Lower lobe of right lung (tissue), 2 donors: ENCODE data around the gene WDTC1. TPM values are rescaled to one million over a fixed set of nuclear protein-coding genes. Genes with fewer than 3 reads are reported as not detected.
A peak's percentile ranks its signal among the peaks of the same experiment; 100 is the strongest.
"Not testable (repeated sequence)": the region's sequence is repeated elsewhere in the genome, so short reads cannot be mapped to it uniquely, and the experiment has no call there.

Source experiments
- ATAC-seq, 2 donors: fragments of 200-7000 bp; cut with Tn5 transposase; one replicate each; pipeline ENCODE4 v1.9.1; 2020 to 2022; ENCODE audit warnings: mild to moderate bottlenecking in 2 of 2, moderate library complexity in 2 of 2
- DNase-seq: peaks from one replicate; pipeline ENCODE4 v3.0.0-alpha.2; 2020
- H3K27ac ChIP-seq: fragments of 200-600 bp; one replicate; pipeline ENCODE4 v1.8.0; 2022
- H3K27me3 ChIP-seq: fragments of 200-600 bp; one replicate; pipeline ENCODE4 v1.8.0; 2022; ENCODE audit warnings: low read depth
- H3K36me3 ChIP-seq: fragments of 200-600 bp; one replicate; pipeline ENCODE4 v1.8.0; 2022; ENCODE audit warnings: mild to moderate bottlenecking
- H3K4me1 ChIP-seq: fragments of 200-600 bp; one replicate; pipeline ENCODE4 v1.8.0; 2022
- H3K4me3 ChIP-seq: fragments of 200-600 bp; one replicate; pipeline ENCODE4 v1.8.0; 2022; ENCODE audit warnings: mild to moderate bottlenecking
- H3K9me3 ChIP-seq: fragments of 200-600 bp; one replicate; pipeline ENCODE4 v1.8.0; 2022
- CTCF ChIP-seq: fragments of 200-600 bp; IDR thresholded peaks from one replicate; pipeline ENCODE4 v1.8.0; 2022; ENCODE audit warnings: antibody characterized with exemption, mild to moderate bottlenecking
- intact Hi-C: fragments of 100-400 bp; cut with DNase I; formaldehyde crosslinking; loops from one replicate; pipeline ENCODE4 v1.11.0; 2022
- total RNA-seq: library from RNA; stranded (reverse); fragmentation: NEBNext Ultra II Directional; extraction: Animal tissue kit (Norgen Biotek cat#: 25700); gene quantifications from one replicate; pipeline ENCODE4 v1.2.1, GENCODE V29; 2021
- donor health status: DM: no; HTN: yes; CAD: no; lungs with severe emphysema.

WDTC1 gene
- total RNA-seq, 1 donor from 2014 or later, result 45.7 TPM

- no peak for ATAC-seq
- intact Hi-C loops, result no loop called here
Measured at GRCh38 chr1:27275696-27276095, 41.3 kb downstream of the WDTC1 start.

GRCh38 chr1:27284425-27285273 is 50.2 kb downstream of the WDTC1 start:
- TF ChIP-seq CTCF, result peak; percentile 88
- H3K9me3 ChIP-seq, result no peaks in the 10 kb centered on the region
- DNase-seq (peak; percentile 87), ATAC-seq (peak; percentile 94)
- H3K27ac ChIP-seq, result no peak overlapping the region
- intact Hi-C loops, result loop anchor here (10.0 kb wide), 1 partner anchor 180 kb away; no protein-coding TSS in a partner anchor
- peaks cover 4% of the 10 kb centered on the region for H3K4me1 ChIP-seq
- H3K27me3 ChIP-seq, result no peaks in the 10 kb centered on the region
- peaks cover 38% of the 10 kb centered on the region for H3K36me3 ChIP-seq
- H3K4me3 ChIP-seq, result no peak overlapping the region

More at GRCh38 chr1:27275696-27276095, 41.3 kb downstream of the WDTC1 start:
- no peaks in the 10 kb centered on the region for H3K9me3 ChIP-seq
- H3K27me3 ChIP-seq, result no peaks in the 10 kb centered on the region
- H3K4me3 ChIP-seq, result no peak overlapping the region
- H3K27ac ChIP-seq, result no peak overlapping the region
- no peak for DNase-seq
- no peaks in the 10 kb centered on the region for H3K36me3 ChIP-seq
- H3K4me1 ChIP-seq, result no peaks in the 10 kb centered on the region
- TF ChIP-seq CTCF, result no peak

- Histone ChIP-seq H3K4me1 (peaks cover 4% of the 10 kb centered on the region), H3K27ac (no peak overlapping the region), H3K36me3 (peaks cover 41% of the 10 kb centered on the region), H3K9me3 (no peaks in the 10 kb centered on the region), H3K4me3 (no peak overlapping the region), H3K27me3 (no peaks in the 10 kb centered on the region)
- DNase-seq, result no peak
- intact Hi-C loops, result loop anchor here (10.0 kb wide), 1 partner anchor 180 kb away; no protein-coding TSS in a partner anchor
- ATAC-seq, result no peak
- TF ChIP-seq CTCF, result no peak
Measured at GRCh38 chr1:27285274-27285660, 50.8 kb downstream of the WDTC1 start.

- intact Hi-C loops, result loop anchor here (10.0 kb wide), 1 partner anchor 181 kb away; no protein-coding TSS in a partner anchor
Measured at GRCh38 chr1:27285821-27286220, 51.4 kb downstream of the WDTC1 start.

GRCh38 chr1:27289125-27289524 is 54.7 kb downstream of the WDTC1 start:
- H3K4me3 ChIP-seq, DNase-seq, H3K9me3 ChIP-seq, H3K27ac ChIP-seq, H3K27me3 ChIP-seq, H3K4me1 ChIP-seq, ATAC-seq: not testable (repeated sequence)
- H3K36me3 ChIP-seq, result peaks cover 58% of the 10 kb centered on the region
- intact Hi-C loops, result loop anchor here (10.0 kb wide), 1 partner anchor 184 kb away; no protein-coding TSS in a partner anchor

More at GRCh38 chr1:27285821-27286220, 51.4 kb downstream of the WDTC1 start:
- not testable (repeated sequence) for H3K27me3 ChIP-seq, H3K9me3 ChIP-seq, H3K4me3 ChIP-seq, ATAC-seq, H3K27ac ChIP-seq, H3K4me1 ChIP-seq, DNase-seq
- H3K36me3 ChIP-seq, result peaks cover 47% of the 10 kb centered on the region

GRCh38 chr1:27290581-27290980 is 56.1 kb downstream of the WDTC1 start:
- Histone ChIP-seq H3K36me3 (peaks cover 67% of the 10 kb centered on the region), H3K4me3 (no peak overlapping the region), H3K4me1 (no peaks in the 10 kb centered on the region), H3K27ac (no peak overlapping the region), H3K27me3 (no peaks in the 10 kb centered on the region), H3K9me3 (no peaks in the 10 kb centered on the region)
- intact Hi-C loops, result no loop called here
- no peak for TF ChIP-seq CTCF
- DNase-seq (no peak), ATAC-seq (no peak)
